Naive thymus-derived CD8-positive, alpha-beta T cell (primary cell): ENCODE results near the gene DNER. TPM values are rescaled to one million over a fixed set of nuclear protein-coding genes. Genes with fewer than 3 reads are reported as not detected.
A peak's percentile ranks its signal among the peaks of the same experiment; 100 is the strongest.
"Not testable (repeated sequence)": the region's sequence is repeated elsewhere in the genome, so short reads cannot be mapped to it uniquely, and the experiment has no call there.

ENCODE experiments used
- ATAC-seq, 2 donors: fragments of 150-1000 bp; cut with Tn5 transposase in 1 of 2; sonication (Bioruptor Pico), chemical (Tn5 transposase) in 1 of 2; 1 replicate in 1 of 2; 2 replicates in 1 of 2; pipeline ENCODE4 v1.10.0; 2021; ENCODE audit warnings: mild to moderate bottlenecking in 2 of 2, moderate library complexity in 2 of 2
- POLR2A ChIA-PET: fragments of 350-600 bp; sonication (Branson Sonifier 250); formaldehyde crosslinking; loops from one replicate; lab custom pipeline; 2021; ENCODE audit warnings: antibody characterized with exemption; lab: Charles Lee
- DNase-seq, 10 donors: peaks; one replicate each; pipeline versions ENCODE4 v3.0.0 to v3.0.0-alpha.2; 2020 to 2022
- H3K27ac Mint-ChIP-seq, 10 donors: one replicate each; pipeline ENCODE4 v1.8.0; 2020 to 2022; ENCODE audit warnings: mild to moderate bottlenecking in 10 of 10, mixed read lengths in 10 of 10, moderate library complexity in 4 of 10, inconsistent platforms in 1 of 10
- H3K27me3 Mint-ChIP-seq, 5 donors: one replicate each; pipeline ENCODE4 v1.8.0; 2021 to 2022; ENCODE audit warnings: mixed read lengths in 5 of 5
- H3K36me3 Mint-ChIP-seq, 3 donors: one replicate each; pipeline ENCODE4 v1.8.0; 2020 to 2022; ENCODE audit warnings: mixed read lengths in 3 of 3, mild to moderate bottlenecking in 2 of 3, inconsistent platforms in 1 of 3
- H3K4me1 Mint-ChIP-seq, 4 donors: one replicate each; pipeline ENCODE4 v1.8.0; 2021 to 2022; ENCODE audit warnings: mixed read lengths in 4 of 4
- H3K4me3 Mint-ChIP-seq, 10 donors: one replicate each; pipeline ENCODE4 v1.8.0; 2020 to 2022; ENCODE audit warnings: mild to moderate bottlenecking in 10 of 10, mixed read lengths in 10 of 10, moderate library complexity in 6 of 10, inconsistent platforms in 1 of 10
- H3K9me3 Mint-ChIP-seq, 9 donors: one replicate each; pipeline ENCODE4 v1.8.0; 2020 to 2022; ENCODE audit warnings: mixed read lengths in 9 of 9, mild to moderate bottlenecking in 3 of 9, inconsistent platforms in 1 of 9, moderate library complexity in 1 of 9
- polyA plus RNA-seq, 3 donors: library from polyadenylated mRNA; unstranded; fragments of 300-500 nt; fragmentation: Illumina TruSeq; gene quantifications; one replicate each; pipeline ENCODE4 v1.2.3, GENCODE V29; 2021
- total RNA-seq, 8 experiments: library from RNA in 2 of 8; stranded (reverse) in 2 of 8; gene quantifications; one replicate each; pipeline ENCODE4 v1.2.3 and lab custom pipeline; 2021 to 2026

DNER gene
- total and polyA plus RNA-seq, 5 experiments from 2014 or later = not detected

- H3K4me3 Mint-ChIP-seq = peak overlapping the region in 1 of 10 donors; percentile 25
- DNase-seq (no peak), ATAC-seq (no peak)
- H3K36me3 Mint-ChIP-seq = peaks cover 6 to 13% (median 8%) of the 10 kb centered on the region in 3 donors
- H3K9me3 Mint-ChIP-seq = peaks cover 0 to 23% (median 5%) of the 10 kb centered on the region in 9 donors
- H3K27ac Mint-ChIP-seq = no peak overlapping the region
- H3K27me3 Mint-ChIP-seq = peaks cover 41 to 68% (median 61%) of the 10 kb centered on the region in 5 donors
- H3K4me1 Mint-ChIP-seq = peaks cover 5 to 15% (median 14%) of the 10 kb centered on the region in 4 donors
- POLR2A ChIA-PET = no interaction called here
Measured at GRCh38 chr2:229712136-229712535, 2.2 kb downstream of the DNER start.

DNA sequence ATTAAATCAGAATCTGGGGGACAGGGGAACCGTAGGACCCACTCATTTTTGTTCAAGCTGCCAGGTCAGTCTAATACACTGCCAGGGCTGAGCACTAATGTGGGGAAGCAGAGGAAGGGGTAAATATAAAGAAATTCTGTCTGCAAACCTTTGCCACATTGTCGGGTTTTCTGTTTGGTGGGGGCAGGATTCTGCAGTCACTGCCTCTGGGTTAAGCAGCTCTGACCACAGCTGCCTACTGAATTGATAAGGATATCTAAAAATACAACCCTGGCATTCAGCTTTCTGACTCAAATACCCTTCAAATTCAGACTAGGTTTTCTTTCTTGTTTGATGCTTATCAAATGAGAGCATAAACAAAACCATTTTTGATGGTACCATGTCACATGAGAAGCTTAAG lies 6.0 kb downstream of the DNER start:
- ATAC-seq (no peak), DNase-seq (no peak)
- peaks cover 37 to 59% (median 51%) of the 10 kb centered on the region in 5 donors for H3K27me3 Mint-ChIP-seq
- no peak overlapping the region for H3K4me3 Mint-ChIP-seq
- peaks cover under 1 to 5% (median 4%) of the 10 kb centered on the region in 4 donors for H3K4me1 Mint-ChIP-seq
- no peak overlapping the region for H3K27ac Mint-ChIP-seq
- peaks cover 4 to 18% (median 8%) of the 10 kb centered on the region in 3 donors for H3K36me3 Mint-ChIP-seq
- POLR2A ChIA-PET = no interaction called here
- peaks cover 0 to 23% (median 5%) of the 10 kb centered on the region in 9 donors for H3K9me3 Mint-ChIP-seq

DNA sequence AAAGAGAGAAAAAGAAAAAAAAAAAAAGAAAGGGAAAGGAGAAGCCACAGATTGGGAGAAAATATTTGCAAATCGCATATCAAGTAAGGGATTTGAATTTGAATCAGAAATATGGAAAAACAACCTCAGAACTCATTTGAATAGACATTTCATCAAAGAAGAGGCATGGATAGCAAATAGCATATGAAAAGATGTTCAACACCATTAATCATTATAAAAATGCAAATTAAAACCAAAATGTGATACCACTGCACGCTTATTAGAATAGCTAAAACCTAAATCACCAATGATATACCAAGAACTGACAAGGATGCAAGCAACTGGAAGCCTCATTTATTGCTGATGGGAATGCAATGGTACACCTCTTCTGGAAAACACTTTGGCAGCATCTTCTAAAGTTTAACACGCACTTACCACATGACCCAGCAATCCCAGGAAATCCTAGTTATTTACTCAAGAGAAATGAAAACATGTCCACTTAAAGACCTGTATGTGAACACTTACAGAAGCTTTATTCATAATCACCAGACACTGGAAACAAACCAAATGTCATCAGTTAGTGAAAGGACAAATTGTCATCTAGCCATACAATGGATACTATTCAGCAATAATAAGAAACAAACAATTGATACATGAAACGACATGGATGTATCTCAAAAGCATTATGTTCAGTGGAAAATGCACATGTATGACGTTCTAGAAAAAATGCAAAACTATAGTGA lies 10.3 kb downstream of the DNER start:
- H3K4me3 Mint-ChIP-seq = no peak overlapping the region
- no peak for DNase-seq
- peaks cover 0 to 5% (median 0%) of the 10 kb centered on the region in 3 donors for H3K36me3 Mint-ChIP-seq
- H3K27ac Mint-ChIP-seq = no peak overlapping the region
- no peaks in the 10 kb centered on the region for H3K9me3 Mint-ChIP-seq
- no peak for ATAC-seq
- no peaks in the 10 kb centered on the region for H3K4me1 Mint-ChIP-seq
- H3K27me3 Mint-ChIP-seq = peaks cover 27 to 39% (median 29%) of the 10 kb centered on the region in 5 donors
- POLR2A ChIA-PET = no interaction called here

DNA sequence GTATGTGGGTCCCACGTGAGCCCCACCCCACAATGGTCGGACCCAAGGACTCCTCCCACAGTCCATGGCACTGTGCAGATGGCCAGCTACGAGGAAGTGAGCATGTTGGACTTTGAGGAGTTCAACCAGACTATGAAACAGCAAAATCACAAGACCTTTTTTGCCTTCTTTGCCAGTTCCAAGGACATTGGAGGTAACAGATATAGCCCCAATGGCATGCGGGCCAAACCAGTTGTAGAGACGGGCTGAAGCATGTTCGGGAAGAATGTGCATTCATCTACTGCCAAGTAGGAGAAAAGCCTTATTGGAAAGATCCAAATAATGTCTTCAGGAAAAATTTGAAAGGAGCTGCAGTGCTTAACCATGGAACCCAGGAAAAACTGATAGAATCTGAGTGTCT lies 12.6 kb downstream of the DNER start:
- DNase-seq (no peak), ATAC-seq (no peak)
- POLR2A ChIA-PET = no interaction called here
- H3K27me3 Mint-ChIP-seq = peaks cover 23 to 40% (median 31%) of the 10 kb centered on the region in 5 donors
- no peak overlapping the region for H3K27ac Mint-ChIP-seq
- peaks cover 0 to 4% (median 0%) of the 10 kb centered on the region in 9 donors for H3K9me3 Mint-ChIP-seq
- no peak overlapping the region for H3K4me3 Mint-ChIP-seq
- H3K4me1 Mint-ChIP-seq = no peaks in the 10 kb centered on the region
- peaks cover 0 to 5% (median 0%) of the 10 kb centered on the region in 3 donors for H3K36me3 Mint-ChIP-seq

DNA sequence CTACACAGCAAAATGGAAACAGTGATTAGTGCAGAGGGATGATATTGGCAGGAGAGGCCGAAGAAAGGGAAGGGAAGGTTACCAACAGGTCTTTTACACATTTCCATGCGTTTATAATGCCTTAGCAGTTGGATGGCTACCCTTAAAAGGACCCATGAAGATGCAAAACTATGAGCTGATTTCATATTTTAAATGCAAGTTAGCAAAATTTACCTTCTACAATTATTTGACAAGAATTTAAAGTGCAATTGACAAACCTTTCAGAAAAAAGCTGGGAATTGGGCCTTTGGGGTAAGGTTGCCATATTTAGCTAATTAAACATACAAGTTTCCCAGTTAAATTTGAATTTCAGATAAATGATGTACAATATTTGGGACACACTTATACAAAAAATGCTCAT lies 13.3 kb downstream of the DNER start:
- peaks cover 0 to 4% (median 0%) of the 10 kb centered on the region in 9 donors for H3K9me3 Mint-ChIP-seq
- no peak overlapping the region for H3K27ac Mint-ChIP-seq
- H3K27me3 Mint-ChIP-seq = peaks cover 23 to 46% (median 36%) of the 10 kb centered on the region in 5 donors
- no peaks in the 10 kb centered on the region for H3K4me1 Mint-ChIP-seq
- ATAC-seq (no peak), DNase-seq (no peak)
- POLR2A ChIA-PET = interaction anchor here (0.7 kb wide), 1 partner anchor 434 kb away, joined by 4 read pairs; no protein-coding TSS in a partner anchor
- no peak overlapping the region for H3K4me3 Mint-ChIP-seq
- peaks cover 0 to 5% (median 0%) of the 10 kb centered on the region in 3 donors for H3K36me3 Mint-ChIP-seq

DNA sequence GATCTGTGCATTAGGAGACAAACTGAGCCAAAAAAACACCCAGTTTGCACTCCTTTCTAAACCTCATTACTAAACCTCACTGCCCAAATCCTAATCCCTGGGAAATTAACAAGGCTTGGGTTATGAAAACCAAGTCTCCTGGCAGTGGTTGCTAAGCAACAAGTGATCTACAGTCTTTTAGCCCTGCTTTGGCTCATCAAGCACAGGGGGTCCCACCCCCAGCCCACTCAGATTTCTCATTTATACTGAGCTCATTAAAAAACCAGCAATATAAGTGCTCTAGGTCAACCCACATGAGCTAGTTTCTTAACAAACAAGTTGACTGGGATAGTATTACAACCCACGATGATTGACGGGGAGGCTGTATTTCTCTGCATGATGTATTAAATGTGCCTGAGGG lies 18.4 kb downstream of the DNER start:
- H3K36me3 Mint-ChIP-seq = no peaks in the 10 kb centered on the region
- DNase-seq (no peak), ATAC-seq (no peak)
- POLR2A ChIA-PET = no interaction called here
- H3K9me3 Mint-ChIP-seq = peaks cover 0 to 4% (median 0%) of the 10 kb centered on the region in 9 donors
- H3K4me1 Mint-ChIP-seq = no peaks in the 10 kb centered on the region
- no peak overlapping the region for H3K27ac Mint-ChIP-seq
- peaks cover 8 to 47% (median 35%) of the 10 kb centered on the region in 5 donors for H3K27me3 Mint-ChIP-seq
- H3K4me3 Mint-ChIP-seq = no peak overlapping the region

DNA sequence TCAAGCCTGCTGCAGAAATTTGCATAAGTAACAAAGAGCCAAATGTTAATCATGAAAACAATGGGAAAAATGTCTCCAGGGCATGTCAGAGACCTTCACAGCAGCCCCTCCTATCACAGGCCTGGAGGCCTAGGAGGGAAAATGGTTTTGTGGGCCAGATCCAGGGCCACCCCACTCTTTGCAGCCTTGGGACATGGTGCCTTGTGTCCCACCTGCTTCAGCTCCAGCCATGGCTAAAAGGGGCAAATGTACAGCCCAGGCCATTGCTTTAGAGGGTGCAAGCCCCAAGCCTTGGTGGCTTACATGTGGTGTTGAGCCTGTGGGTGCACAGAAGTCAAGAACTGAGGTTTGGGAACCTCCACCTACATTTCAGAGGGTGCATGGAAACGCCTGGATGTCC lies 20.5 kb downstream of the DNER start:
- H3K27me3 Mint-ChIP-seq = peaks cover 5 to 46% (median 29%) of the 10 kb centered on the region in 5 donors
- ATAC-seq, H3K36me3 Mint-ChIP-seq, H3K4me1 Mint-ChIP-seq, DNase-seq, H3K4me3 Mint-ChIP-seq, H3K27ac Mint-ChIP-seq, H3K9me3 Mint-ChIP-seq, POLR2A ChIA-PET: not testable (repeated sequence)

GRCh38 chr2:229691631-229692030 lies 22.7 kb downstream of the DNER start:
- H3K4me3 Mint-ChIP-seq = no peak overlapping the region
- H3K27me3 Mint-ChIP-seq = peaks cover 5 to 52% (median 31%) of the 10 kb centered on the region in 5 donors
- H3K4me1 Mint-ChIP-seq = no peaks in the 10 kb centered on the region
- H3K36me3 Mint-ChIP-seq = no peaks in the 10 kb centered on the region
- POLR2A ChIA-PET = no interaction called here
- ATAC-seq (no peak), DNase-seq (no peak)
- peaks cover 0 to 3% (median 0%) of the 10 kb centered on the region in 9 donors for H3K9me3 Mint-ChIP-seq
- no peak overlapping the region for H3K27ac Mint-ChIP-seq

GRCh38 chr2:229689307-229689839 lies 25.0 kb downstream of the DNER start:
- POLR2A ChIA-PET = no interaction called here
- no peak overlapping the region for H3K27ac Mint-ChIP-seq
- DNase-seq (no peak), ATAC-seq (no peak)
- no peaks in the 10 kb centered on the region for H3K36me3 Mint-ChIP-seq
- no peak overlapping the region for H3K4me3 Mint-ChIP-seq
- peaks cover 0 to 6% (median 0%) of the 10 kb centered on the region in 9 donors for H3K9me3 Mint-ChIP-seq
- peaks cover 13 to 54% (median 28%) of the 10 kb centered on the region in 5 donors for H3K27me3 Mint-ChIP-seq
- no peaks in the 10 kb centered on the region for H3K4me1 Mint-ChIP-seq

DNA sequence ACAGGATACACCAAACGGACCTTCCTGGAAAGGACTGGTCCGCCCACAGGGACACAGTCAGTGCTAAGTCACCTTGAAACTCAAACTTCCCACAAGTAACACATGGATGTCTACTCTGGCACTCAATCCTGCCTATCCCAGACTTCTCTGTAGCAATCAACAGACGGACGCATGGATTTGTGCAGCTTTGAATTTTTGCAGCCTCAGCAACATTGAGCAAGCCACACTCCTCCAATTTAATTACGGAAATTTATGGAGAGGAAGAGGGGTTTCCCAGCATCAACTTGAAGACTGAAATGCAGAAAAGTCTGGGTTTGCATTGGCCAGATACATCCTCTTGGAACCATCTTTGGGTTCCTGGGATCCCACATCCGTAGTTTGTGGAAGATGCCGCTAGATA lies 26.2 kb downstream of the DNER start:
- Mint-ChIP-seq H3K4me3 (no peak overlapping the region), H3K27me3 (peaks cover 13 to 61% (median 35%) of the 10 kb centered on the region in 5 donors), H3K9me3 (peaks cover 0 to 6% (median 0%) of the 10 kb centered on the region in 9 donors), H3K4me1 (no peaks in the 10 kb centered on the region), H3K27ac (no peak overlapping the region), H3K36me3 (no peaks in the 10 kb centered on the region)
- ATAC-seq = no peak
- POLR2A ChIA-PET = no interaction called here
- DNase-seq = no peak

- H3K4me3 Mint-ChIP-seq = no peak overlapping the region
- peak overlapping the region in 1 of 10 donors; percentile 54 for H3K27ac Mint-ChIP-seq
- POLR2A ChIA-PET = no interaction called here
- ATAC-seq (no peak), DNase-seq (no peak)
- no peaks in the 10 kb centered on the region for H3K4me1 Mint-ChIP-seq
- H3K27me3 Mint-ChIP-seq = peaks cover 17 to 75% (median 38%) of the 10 kb centered on the region in 5 donors
- peaks cover 0 to 6% (median 0%) of the 10 kb centered on the region in 9 donors for H3K9me3 Mint-ChIP-seq
- H3K36me3 Mint-ChIP-seq = no peaks in the 10 kb centered on the region
Measured at GRCh38 chr2:229686122-229686919, 28.0 kb downstream of the DNER start.

- no peak for DNase-seq
- peaks cover 0 to 6% (median 0%) of the 10 kb centered on the region in 9 donors for H3K9me3 Mint-ChIP-seq
- no peak overlapping the region for H3K4me3 Mint-ChIP-seq
- no peak for ATAC-seq
- POLR2A ChIA-PET = no interaction called here
- no peak overlapping the region for H3K27ac Mint-ChIP-seq
- H3K4me1 Mint-ChIP-seq = no peaks in the 10 kb centered on the region
- peaks cover 23 to 87% (median 43%) of the 10 kb centered on the region in 5 donors for H3K27me3 Mint-ChIP-seq
- no peaks in the 10 kb centered on the region for H3K36me3 Mint-ChIP-seq
Measured at GRCh38 chr2:229684942-229685562, 29.3 kb downstream of the DNER start.
